Activated CD4-positive, alpha-beta T cell treated with anti-CD3 and anti-CD28 coated beads, Interleukin-2, amount 10 ng/mL, durations not matched to agents 24 days and 14 days (primary cell): ENCODE data around the gene TRIM41. TPM values are rescaled to one million over a fixed set of nuclear protein-coding genes. Genes with fewer than 3 reads are reported as not detected.
"Not testable (repeated sequence)": the region's sequence is repeated elsewhere in the genome, so short reads cannot be mapped to it uniquely, and the experiment has no call there.

ENCODE experiments used
- DNase-seq: peaks from one replicate; pipeline ENCODE4 v3.0.0; 2022
- H3K27ac Mint-ChIP-seq: one replicate; pipeline ENCODE4 v1.8.0; 2022; ENCODE audit warnings: mild to moderate bottlenecking, mixed read lengths
- H3K27me3 Mint-ChIP-seq: one replicate; pipeline ENCODE4 v1.8.0; 2022; ENCODE audit warnings: mixed read lengths
- H3K36me3 Mint-ChIP-seq: one replicate; pipeline ENCODE4 v1.8.0; 2022; ENCODE audit warnings: low read depth, mild to moderate bottlenecking, mixed read lengths
- H3K4me1 Mint-ChIP-seq: one replicate; pipeline ENCODE4 v1.8.0; 2021; ENCODE audit warnings: mixed read lengths
- H3K4me3 Mint-ChIP-seq: one replicate; pipeline ENCODE4 v1.8.0; 2022; ENCODE audit warnings: mild to moderate bottlenecking, moderate library complexity, mixed read lengths
- H3K9me3 Mint-ChIP-seq: one replicate; pipeline ENCODE4 v1.8.0; 2021; ENCODE audit warnings: mixed read lengths
- intact Hi-C: fragments of 100-400 bp; cut with micrococcal nuclease; formaldehyde crosslinking; loops from one replicate; pipeline ENCODE4 v1.15.1; 2023
- total RNA-seq: library from RNA; stranded (reverse); gene quantifications from 2 replicates; pipeline ENCODE4 v1.2.3, GENCODE V29; 2022

The TRIM41 gene
- total RNA-seq, 1 donor from 2014 or later = 31.6 TPM

DNA sequence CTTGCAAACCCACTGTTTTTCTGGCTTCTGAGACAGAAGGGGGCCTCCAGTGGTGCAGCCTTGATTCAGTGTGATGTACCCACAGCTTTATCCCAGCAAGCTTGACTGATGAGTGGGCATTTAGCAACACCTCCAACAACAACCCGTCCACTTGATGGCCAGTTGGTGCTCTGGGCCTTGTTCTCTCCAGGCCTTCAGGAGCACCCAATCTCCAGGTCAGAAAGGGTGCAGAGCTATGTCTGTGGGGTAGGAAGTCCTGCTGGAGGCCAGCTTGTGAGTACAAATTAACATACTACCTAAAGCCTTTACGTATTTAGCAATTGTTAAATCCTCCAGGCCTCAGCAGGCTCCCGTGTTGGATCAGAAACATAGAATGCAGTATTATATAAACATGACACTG lies 48.0 kb downstream of the TRIM41 start:
- H3K27me3 Mint-ChIP-seq = no peaks in the 10 kb centered on the region
- H3K4me3 Mint-ChIP-seq = no peak overlapping the region
- no peaks in the 10 kb centered on the region for H3K36me3 Mint-ChIP-seq
- no peaks in the 10 kb centered on the region for H3K9me3 Mint-ChIP-seq
- DNase-seq = peak; percentile 51
- H3K4me1 Mint-ChIP-seq = no peaks in the 10 kb centered on the region
- no peak overlapping the region for H3K27ac Mint-ChIP-seq
- intact Hi-C loops = no loop called here

DNA sequence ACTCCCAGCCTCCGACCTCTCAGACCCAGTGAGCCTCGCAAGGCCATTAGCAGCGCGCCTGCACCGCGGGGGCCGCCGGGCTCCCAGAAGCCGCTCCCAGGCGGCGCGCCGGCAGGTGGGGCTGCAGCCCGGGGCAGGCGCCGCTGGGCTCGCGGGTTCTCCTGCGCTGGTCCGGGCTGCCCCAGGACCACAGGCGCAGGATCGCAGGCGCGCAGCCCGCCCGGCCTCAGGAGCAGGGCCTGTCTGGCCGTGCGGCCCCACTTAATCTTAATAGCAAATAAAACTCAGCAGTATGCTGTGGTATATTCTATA lies 50.3 kb downstream of the TRIM41 start:
- peak; percentile 58 for DNase-seq
- H3K27me3 Mint-ChIP-seq, intact Hi-C loops, H3K4me3 Mint-ChIP-seq, H3K4me1 Mint-ChIP-seq, H3K9me3 Mint-ChIP-seq, H3K36me3 Mint-ChIP-seq, H3K27ac Mint-ChIP-seq: not testable (repeated sequence)

DNA sequence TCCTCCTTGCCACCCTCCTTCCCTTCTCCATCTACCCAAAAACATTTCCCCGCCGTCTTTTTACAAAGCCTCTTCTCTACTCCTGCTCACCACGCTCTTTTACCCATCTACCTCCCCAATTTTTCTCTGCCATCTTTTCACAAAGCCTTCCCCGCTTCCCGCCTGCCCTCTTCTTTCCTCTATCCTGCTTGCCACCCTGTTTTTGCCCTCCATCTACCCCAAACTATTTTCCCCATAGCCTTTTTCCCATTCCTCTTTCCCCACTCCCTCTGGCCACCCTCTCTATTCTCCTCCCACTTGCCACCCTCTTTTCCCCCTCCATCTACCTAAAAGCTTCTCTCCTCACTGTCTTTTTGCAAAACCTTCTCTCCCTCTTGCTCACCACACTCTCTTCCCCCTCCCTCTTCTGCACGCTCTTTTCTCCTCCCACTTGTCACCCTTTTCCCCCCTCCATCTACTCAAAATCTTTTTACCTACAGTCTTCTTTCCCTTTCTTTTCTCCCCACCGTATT lies 57.2 kb downstream of the TRIM41 start:
- Mint-ChIP-seq H3K4me1 (no peaks in the 10 kb centered on the region), H3K36me3 (no peaks in the 10 kb centered on the region), H3K27me3 (peaks cover 8% of the 10 kb centered on the region), H3K4me3 (no peak overlapping the region), H3K9me3 (no peaks in the 10 kb centered on the region), H3K27ac (no peak overlapping the region)
- intact Hi-C loops = no loop called here
- DNase-seq = no peak

DNA sequence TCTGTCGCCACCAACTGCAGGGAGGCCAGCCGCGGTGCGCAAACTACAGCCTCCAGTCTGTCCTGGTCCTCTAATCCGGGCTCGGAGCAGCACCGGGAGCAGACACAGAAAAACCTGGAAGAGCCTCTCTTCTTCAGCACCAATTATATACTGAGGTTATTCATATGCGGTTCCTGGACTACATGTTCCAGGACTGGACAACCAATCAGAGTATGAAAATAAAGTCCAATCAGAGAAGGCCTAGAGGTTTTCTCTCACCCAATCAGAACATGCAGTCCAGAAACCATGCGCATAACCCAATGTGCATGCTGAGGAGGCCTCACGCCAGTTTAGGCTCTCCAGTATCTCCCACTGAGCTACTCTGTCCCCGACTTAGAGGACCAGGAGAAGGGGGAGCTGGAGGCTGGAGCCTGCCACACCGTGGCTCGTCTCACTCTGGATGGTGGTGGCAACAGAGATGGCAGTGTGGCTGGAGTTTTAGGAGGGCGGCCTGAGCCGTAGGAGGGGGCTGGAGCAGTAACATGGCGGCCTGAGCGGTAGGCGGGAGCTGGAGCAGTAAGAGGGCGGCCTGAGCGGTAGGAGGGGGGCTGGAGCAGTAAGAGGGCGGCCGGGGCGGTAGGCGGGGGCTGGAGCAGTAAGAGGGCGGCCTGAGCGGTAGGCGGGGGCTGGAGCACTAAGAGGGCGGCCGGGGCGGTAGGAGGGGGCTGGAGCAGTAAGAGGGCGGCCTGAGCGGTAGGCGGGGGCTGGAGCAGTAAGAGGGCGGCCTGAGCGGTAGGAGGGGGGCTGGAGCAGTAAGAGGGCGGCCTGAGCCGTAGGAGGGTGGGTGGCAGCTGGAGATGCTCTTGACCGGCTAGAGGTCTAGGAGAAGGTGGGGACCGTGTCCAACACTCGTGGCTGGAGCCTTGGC lies 58.2 kb downstream of the TRIM41 start:
- Mint-ChIP-seq H3K27me3 (peaks cover 6% of the 10 kb centered on the region), H3K4me3 (no peak overlapping the region), H3K4me1 (no peaks in the 10 kb centered on the region), H3K36me3 (no peaks in the 10 kb centered on the region), H3K27ac (no peak overlapping the region), H3K9me3 (no peaks in the 10 kb centered on the region)
- DNase-seq = peak; percentile 30
- intact Hi-C loops = no loop called here

DNA sequence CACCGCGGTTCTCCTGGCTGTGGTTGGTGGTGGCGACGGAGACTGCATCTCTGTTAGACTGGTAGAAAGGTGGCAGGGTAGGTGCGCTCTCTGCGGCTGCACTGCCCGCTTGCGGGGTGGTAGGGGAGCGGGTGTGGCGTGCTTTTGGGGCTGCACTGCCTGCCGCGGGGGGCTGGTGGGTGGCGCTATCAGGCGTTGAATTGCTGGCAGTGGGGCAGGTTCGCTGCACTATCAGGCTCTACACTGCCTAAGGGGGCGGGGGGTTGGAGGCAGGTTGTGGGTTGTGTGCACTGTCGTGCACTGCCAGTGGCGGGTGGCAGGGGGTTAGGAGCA lies 58.9 kb downstream of the TRIM41 start:
- Mint-ChIP-seq H3K4me3 (no peak overlapping the region), H3K27me3 (peaks cover 5% of the 10 kb centered on the region), H3K4me1 (no peaks in the 10 kb centered on the region), H3K27ac (no peak overlapping the region), H3K36me3 (no peaks in the 10 kb centered on the region), H3K9me3 (no peaks in the 10 kb centered on the region)
- peak; percentile 42 for DNase-seq
- intact Hi-C loops = no loop called here

DNA sequence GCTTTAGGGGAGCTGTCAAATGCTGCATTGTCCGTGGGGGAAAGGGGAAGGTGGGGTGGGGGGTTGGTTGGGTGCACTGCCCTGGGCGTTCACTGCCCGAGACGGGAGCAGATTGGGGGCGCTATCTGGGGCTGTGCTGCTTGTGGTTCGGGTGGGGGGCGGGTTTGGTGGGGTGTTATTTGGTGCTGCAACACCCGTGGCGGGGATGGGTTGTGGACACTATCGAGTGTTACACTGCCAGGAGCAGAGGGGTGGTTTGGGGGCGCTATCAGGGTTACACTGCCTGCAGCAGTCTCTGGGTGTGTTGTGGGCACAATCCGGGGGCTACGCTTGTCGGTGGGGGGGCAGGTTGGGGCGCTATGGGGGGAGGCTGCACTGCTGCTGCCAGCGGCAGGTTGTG lies 59.3 kb downstream of the TRIM41 start:
- intact Hi-C loops, H3K27me3 Mint-ChIP-seq, H3K4me1 Mint-ChIP-seq, H3K9me3 Mint-ChIP-seq, H3K27ac Mint-ChIP-seq, DNase-seq, H3K4me3 Mint-ChIP-seq, H3K36me3 Mint-ChIP-seq: not testable (repeated sequence)

DNA sequence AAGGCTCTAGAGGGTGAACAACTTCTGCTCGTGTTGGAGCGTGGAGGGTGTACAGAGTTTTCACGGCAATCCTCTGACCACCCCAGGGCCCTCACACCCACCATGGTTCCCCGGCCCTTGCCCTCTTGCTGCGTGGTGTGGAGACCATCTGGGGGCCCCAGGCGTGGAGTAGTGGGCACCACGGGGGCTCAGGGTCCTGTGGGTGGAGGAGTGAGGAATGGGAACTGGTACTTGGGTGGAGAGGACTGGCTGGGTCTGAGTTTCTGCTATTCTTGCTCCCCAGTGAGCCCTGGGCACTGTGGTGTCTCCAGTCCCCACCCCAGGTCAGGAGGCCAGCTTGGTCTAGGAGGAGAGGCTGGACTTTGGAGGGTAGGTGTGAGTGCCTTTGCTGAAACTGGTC lies 59.8 kb downstream of the TRIM41 start:
- Mint-ChIP-seq H3K27me3 (peaks cover 4% of the 10 kb centered on the region), H3K4me1 (no peaks in the 10 kb centered on the region), H3K27ac (no peak overlapping the region), H3K36me3 (no peaks in the 10 kb centered on the region), H3K4me3 (no peak overlapping the region), H3K9me3 (no peaks in the 10 kb centered on the region)
- intact Hi-C loops = no loop called here
- DNase-seq = peak; percentile 38

DNA sequence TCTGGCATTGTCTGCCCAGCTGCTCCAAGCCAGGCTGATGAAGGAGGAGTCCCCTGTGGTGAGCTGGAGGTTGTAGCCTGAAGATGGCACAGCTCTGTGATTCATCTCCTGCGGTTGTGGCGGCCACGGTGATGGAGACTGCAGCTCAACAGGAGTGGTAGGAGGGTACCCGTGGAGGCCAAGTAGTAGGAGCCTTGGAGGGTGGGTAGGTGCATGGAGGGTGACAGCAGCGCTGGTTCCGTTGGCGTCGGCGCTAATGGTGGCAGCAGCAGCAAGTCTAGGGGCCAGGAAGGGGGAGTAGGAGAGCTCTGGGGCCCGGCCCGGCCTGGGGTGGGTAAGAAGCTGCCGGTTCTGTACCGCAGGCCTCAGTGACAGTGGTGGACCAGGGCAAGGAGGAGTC lies 60.3 kb downstream of the TRIM41 start:
- no peak overlapping the region for H3K4me3 Mint-ChIP-seq
- intact Hi-C loops = no loop called here
- no peaks in the 10 kb centered on the region for H3K4me1 Mint-ChIP-seq
- no peak overlapping the region for H3K27ac Mint-ChIP-seq
- peaks cover 2% of the 10 kb centered on the region for H3K27me3 Mint-ChIP-seq
- H3K36me3 Mint-ChIP-seq = no peaks in the 10 kb centered on the region
- H3K9me3 Mint-ChIP-seq = no peaks in the 10 kb centered on the region
- DNase-seq = no peak

DNA sequence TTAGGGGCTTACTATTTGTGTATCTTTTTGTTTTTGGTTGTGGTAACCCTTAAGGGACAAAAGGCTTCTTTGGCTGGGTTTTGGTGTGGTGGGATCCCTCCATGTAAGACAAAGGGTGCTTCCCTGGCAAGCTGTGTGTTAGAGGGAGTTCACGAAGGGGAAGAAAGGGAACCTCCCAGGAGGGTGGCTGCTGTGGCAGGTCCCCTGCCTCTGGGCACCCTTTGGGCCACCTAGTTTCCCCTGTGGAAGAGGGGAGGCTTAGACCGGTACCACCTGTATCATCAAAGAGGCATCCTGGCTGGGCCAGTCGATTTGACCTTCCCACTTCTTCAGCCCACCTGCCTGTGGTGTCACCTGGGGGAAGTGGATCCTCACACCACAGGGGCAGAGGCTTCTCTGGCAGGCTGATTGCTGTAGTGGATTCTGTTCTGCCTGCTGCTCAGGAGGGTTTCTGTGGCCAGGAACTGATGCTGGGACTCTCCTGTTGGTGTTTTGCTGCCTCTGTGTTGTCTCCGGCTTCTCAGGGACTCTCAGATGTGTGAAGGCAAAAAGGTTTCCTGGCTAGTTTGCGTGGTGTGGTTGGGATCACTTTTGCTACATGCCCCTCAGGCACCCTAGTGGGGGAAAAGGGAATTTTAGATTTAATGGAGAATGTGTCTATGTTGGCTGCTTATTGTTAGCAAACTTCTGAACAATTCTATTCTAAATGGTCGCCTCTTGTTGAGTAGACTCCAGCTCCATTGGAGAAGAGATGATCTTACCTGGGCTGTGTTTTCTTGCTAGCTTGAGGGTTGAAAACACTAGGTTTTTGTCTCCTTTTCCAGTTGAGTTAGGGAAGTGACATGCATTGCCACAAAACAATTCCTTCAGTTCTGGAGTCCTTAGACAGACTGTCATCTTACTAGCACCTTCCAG lies 61.0 kb downstream of the TRIM41 start:
- DNase-seq = peak; percentile 51
- intact Hi-C loops, H3K4me3 Mint-ChIP-seq, H3K36me3 Mint-ChIP-seq, H3K27me3 Mint-ChIP-seq, H3K9me3 Mint-ChIP-seq, H3K4me1 Mint-ChIP-seq, H3K27ac Mint-ChIP-seq: not testable (repeated sequence)

Other genes with a start within 250 kb of the TRIM41 start
- gene BTNL3, start 234.4 kb upstream of the TRIM41 start, total RNA-seq = not detected in 2 replicates
- 0.23 TPM in 1 of 2 replicates, not detected in the other for gene BTNL9, start 183.0 kb upstream of the TRIM41 start, total RNA-seq
- gene OR2V1, start 92.1 kb upstream of the TRIM41 start, total RNA-seq = not detected in 2 replicates
- not detected in 2 replicates for gene OR2V2, start 75.7 kb upstream of the TRIM41 start, total RNA-seq
- gene TRIM7, start 18.1 kb upstream of the TRIM41 start, total RNA-seq = 2.7 TPM in 2 replicates
- gene RACK1, start 20.6 kb downstream of the TRIM41 start, total RNA-seq = 2,172 and 2,196 TPM in 2 replicates
- gene TRIM52, start 37.9 kb downstream of the TRIM41 start, total RNA-seq = 15.7 and 16.8 TPM in 2 replicates
- gene OR4F3, start 144.0 kb downstream of the TRIM41 start, total RNA-seq = not detected in 2 replicates